Sigmoid colon (tissue), 7 donors: ENCODE data around the gene EIF4G3. TPM values are rescaled to one million over a fixed set of nuclear protein-coding genes. Genes with fewer than 3 reads are reported as not detected.
"Not testable (repeated sequence)": the region's sequence is repeated elsewhere in the genome, so short reads cannot be mapped to it uniquely, and the experiment has no call there.

Experiments
- DNase-seq: peaks from one replicate; pipeline ENCODE4 v3.0.0-alpha.2; 2019
- H3K27ac ChIP-seq, 4 donors: fragments of 200-600 bp; sonication (generic); one replicate each; pipeline ENCODE4 v1.5.1; 2016 to 2019; ENCODE audit warnings: mild to moderate bottlenecking in 1 of 4
- H3K27me3 ChIP-seq, 3 donors: fragments of 200-600 bp; sonication (generic); one replicate each; pipeline ENCODE4 v1.5.1; 2019; ENCODE audit warnings: mild to moderate bottlenecking in 1 of 3
- H3K36me3 ChIP-seq, 4 donors: fragments of 200-600 bp; sonication (generic); one replicate each; pipeline ENCODE4 v1.5.1; 2016 to 2019
- H3K4me1 ChIP-seq, 4 donors: fragments of 200-600 bp; sonication (generic); one replicate each; pipeline ENCODE4 v1.5.1; 2017 to 2019
- H3K4me3 ChIP-seq, 4 donors: fragments of 200-600 bp; sonication (generic); one replicate each; pipeline ENCODE4 v1.5.1; 2017 to 2019; ENCODE audit warnings: mild to moderate bottlenecking in 2 of 4, moderate library complexity in 1 of 4
- H3K9me3 ChIP-seq, 4 donors: fragments of 200-600 bp in 3 of 4; sonication (generic) in 3 of 4; one replicate each; pipeline versions ENCODE4 v1.5.1 to v1.6.1; 2013 to 2019
- EP300 ChIP-seq, 4 donors: sonication (generic); formaldehyde crosslinking; IDR thresholded peaks; one replicate each; pipeline ENCODE4 v1.6.1; 2017; ENCODE audit warnings: antibody characterized with exemption in 4 of 4
- POLR2A ChIP-seq, 2 donors: fragments of 450-650 bp; IDR thresholded peaks; one replicate each; pipeline ENCODE4 v1.6.1; 2016; ENCODE audit warnings: antibody characterized with exemption in 2 of 2, mild to moderate bottlenecking in 2 of 2, moderate library complexity in 2 of 2
- POLR2AphosphoS5 ChIP-seq, 4 donors: sonication (generic); formaldehyde crosslinking; IDR thresholded peaks; one replicate each; pipeline ENCODE4 v1.6.1; 2017; ENCODE audit warnings: antibody characterized with exemption in 4 of 4
- WGBS, 2 donors: extraction: QIAGEN DNeasy Blood & Tissue Kit; methylation state at CpG; one replicate each; pipeline ENCODE4 v1.1.7; 2013; 5-methylcytosine and 5-hydroxymethylcytosine counted together
- intact Hi-C: fragments of 100-400 bp; cut with DNase I; formaldehyde crosslinking; loops from one replicate; pipeline ENCODE4 v1.15.1; 2023
- polyA plus RNA-seq, 3 donors: library from polyadenylated mRNA; stranded (reverse); fragments of 200-250 nt; gene quantifications; one replicate each; pipeline ENCODE4 v1.2.3, GENCODE V29; 2013
- total RNA-seq, 4 donors: library from RNA; depleted of rRNA; stranded (reverse); fragments of >200 nt; gene quantifications; one replicate each; pipeline ENCODE4 v1.1.0, GENCODE V29; 2016
- TF ChIP-seq, protein P1 (sequence below), 4 experiments: fragments of 450-650 bp in 3 of 4; fragments of 200-600 bp in 1 of 4; IDR thresholded peaks; one replicate each; pipeline ENCODE4 v1.5.1; 2016 to 2019; ENCODE audit warnings: antibody characterized with exemption in 4 of 4, mild to moderate bottlenecking in 3 of 4, moderate library complexity in 2 of 4
- donor health status: healthy with polysubstance abuse.
- donor health status: Bipolar disorder and iron deficiency.
- donor health status: healthy.

EIF4G3 gene
- total and polyA plus RNA-seq, 7 donors = 13.4 to 65.9 (median 33.5) TPM

DNA sequence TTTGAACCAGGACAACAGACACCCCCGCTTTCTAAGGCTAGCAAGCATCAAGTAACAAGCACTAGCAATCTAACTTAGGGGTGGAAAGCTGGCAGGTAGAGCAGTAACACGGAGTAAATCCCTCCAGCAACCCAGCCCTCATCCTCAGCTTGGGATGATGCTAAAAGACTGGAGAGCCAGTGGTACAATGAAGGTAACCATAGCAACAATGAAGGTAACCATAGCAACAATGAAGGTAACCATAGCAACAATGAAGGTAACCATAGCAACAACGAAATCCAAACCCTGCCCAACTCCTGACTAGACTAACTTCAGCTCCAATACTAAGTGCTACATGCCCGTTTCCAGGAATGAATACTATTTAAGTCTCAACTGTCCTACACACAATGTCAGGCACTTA, 22.2 kb upstream of the EIF4G3 start:
- no peaks in the 10 kb centered on the region for H3K27me3 ChIP-seq
- H3K27ac ChIP-seq = no peak overlapping the region
- no peaks in the 10 kb centered on the region for H3K9me3 ChIP-seq
- DNase-seq = no peak
- H3K4me1 ChIP-seq = no peaks in the 10 kb centered on the region
- TF ChIP-seq POLR2AphosphoS5 (IDR thresholded peaks at IDR 0.05) (no peak), EP300 (IDR thresholded peaks at IDR 0.05) (no peak), POLR2A (IDR thresholded peaks at IDR 0.05) (no peak)
- TF ChIP-seq, protein P1, sequence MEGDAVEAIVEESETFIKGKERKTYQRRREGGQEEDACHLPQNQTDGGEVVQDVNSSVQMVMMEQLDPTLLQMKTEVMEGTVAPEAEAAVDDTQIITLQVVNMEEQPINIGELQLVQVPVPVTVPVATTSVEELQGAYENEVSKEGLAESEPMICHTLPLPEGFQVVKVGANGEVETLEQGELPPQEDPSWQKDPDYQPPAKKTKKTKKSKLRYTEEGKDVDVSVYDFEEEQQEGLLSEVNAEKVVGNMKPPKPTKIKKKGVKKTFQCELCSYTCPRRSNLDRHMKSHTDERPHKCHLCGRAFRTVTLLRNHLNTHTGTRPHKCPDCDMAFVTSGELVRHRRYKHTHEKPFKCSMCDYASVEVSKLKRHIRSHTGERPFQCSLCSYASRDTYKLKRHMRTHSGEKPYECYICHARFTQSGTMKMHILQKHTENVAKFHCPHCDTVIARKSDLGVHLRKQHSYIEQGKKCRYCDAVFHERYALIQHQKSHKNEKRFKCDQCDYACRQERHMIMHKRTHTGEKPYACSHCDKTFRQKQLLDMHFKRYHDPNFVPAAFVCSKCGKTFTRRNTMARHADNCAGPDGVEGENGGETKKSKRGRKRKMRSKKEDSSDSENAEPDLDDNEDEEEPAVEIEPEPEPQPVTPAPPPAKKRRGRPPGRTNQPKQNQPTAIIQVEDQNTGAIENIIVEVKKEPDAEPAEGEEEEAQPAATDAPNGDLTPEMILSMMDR (IDR thresholded peaks at IDR 0.05) = no peak
- no peak overlapping the region for H3K4me3 ChIP-seq
- intact Hi-C loops = no loop called here
- no peaks in the 10 kb centered on the region for H3K36me3 ChIP-seq
- WGBS, 2 donors = 70 to 79% methylated on average over 4 of the region's 4 CpGs

DNA sequence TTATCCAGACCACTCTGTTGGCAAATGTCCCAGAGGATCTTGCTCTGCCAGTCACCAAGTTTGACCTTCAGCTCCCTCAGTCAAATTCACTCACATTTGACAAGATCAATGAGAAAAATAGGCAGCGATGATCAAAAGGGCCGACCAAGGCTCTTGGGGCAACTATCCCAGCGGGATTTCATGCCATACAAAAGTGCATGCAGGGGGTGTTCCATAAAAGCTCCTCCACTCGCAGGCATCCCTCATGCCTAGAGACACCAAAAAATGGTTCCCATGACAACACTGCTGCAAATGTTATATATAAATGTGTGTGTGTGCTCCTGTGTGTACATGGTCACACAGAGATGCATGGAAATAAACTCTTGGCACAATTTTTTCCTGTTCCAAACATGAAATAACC, 16.2 kb upstream of the EIF4G3 start:
- intact Hi-C loops = no loop called here
- Histone ChIP-seq H3K4me1 (no peaks in the 10 kb centered on the region), H3K4me3 (no peak overlapping the region), H3K27ac (no peak overlapping the region), H3K9me3 (no peaks in the 10 kb centered on the region), H3K36me3 (no peaks in the 10 kb centered on the region), H3K27me3 (no peaks in the 10 kb centered on the region)
- no peak for DNase-seq
- 92 to 93% methylated on average over 4 of the region's 4 CpGs for WGBS, 2 donors
- TF ChIP-seq EP300 (IDR thresholded peaks at IDR 0.05) (no peak), POLR2AphosphoS5 (IDR thresholded peaks at IDR 0.05) (no peak), POLR2A (IDR thresholded peaks at IDR 0.05) (no peak)
- TF ChIP-seq, protein P1 (IDR thresholded peaks at IDR 0.05) = no peak

DNA sequence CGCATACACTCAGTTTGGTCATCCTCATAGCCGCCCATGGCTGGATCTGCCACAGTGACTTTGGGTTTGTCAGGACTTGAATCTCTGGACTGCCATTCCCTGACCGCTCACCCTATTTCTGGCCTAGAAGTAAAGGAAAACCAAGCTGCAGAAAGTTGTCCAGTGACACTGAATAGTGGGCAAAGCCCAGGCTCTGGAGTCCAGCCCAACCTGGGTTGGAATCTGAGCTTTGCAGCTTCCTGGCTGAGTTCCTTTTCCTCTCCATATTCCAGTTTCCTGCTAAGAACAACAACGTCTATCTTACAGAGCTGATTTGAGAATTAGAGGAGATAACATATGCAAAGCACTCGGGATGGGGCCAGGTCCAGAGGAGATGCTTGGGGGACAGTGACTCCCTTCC, 15.6 kb upstream of the EIF4G3 start:
- Histone ChIP-seq H3K9me3 (no peaks in the 10 kb centered on the region), H3K36me3 (no peaks in the 10 kb centered on the region), H3K27ac (no peak overlapping the region), H3K27me3 (no peaks in the 10 kb centered on the region), H3K4me1 (no peaks in the 10 kb centered on the region), H3K4me3 (no peak overlapping the region)
- no peak for DNase-seq
- intact Hi-C loops = no loop called here
- no peak for TF ChIP-seq EP300 (IDR thresholded peaks at IDR 0.05)
- TF ChIP-seq POLR2A (IDR thresholded peaks at IDR 0.05) = no peak
- TF ChIP-seq POLR2AphosphoS5 (IDR thresholded peaks at IDR 0.05) = no peak
- TF ChIP-seq, protein P1 (IDR thresholded peaks at IDR 0.05) = no peak
- 71 to 74% methylated on average over 5 of the region's 5 CpGs for WGBS, 2 donors

DNA sequence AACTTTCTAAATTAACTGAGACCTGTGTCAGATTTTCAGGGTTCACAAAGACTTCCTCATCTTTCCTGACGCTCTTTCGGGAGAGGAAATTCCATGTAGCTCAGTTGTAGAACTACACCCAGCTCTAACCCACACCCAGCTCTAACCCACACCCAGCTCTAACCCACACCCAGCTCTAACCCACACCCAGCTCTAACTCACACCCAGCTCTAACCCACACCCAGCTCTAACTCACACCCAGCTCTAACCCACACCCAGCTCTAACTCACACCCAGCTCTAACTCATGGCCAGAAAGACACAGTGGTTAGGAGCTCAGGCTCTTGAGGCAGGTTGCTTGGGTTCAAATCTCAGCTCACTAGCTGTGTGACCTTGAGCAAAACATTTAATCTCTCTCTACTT, 14.1 kb upstream of the EIF4G3 start:
- H3K27me3 ChIP-seq, H3K4me3 ChIP-seq, H3K4me1 ChIP-seq, H3K36me3 ChIP-seq, H3K9me3 ChIP-seq, DNase-seq, H3K27ac ChIP-seq, intact Hi-C loops: not testable (repeated sequence)
- 8 to 49% methylated on average over 2 of the region's 2 CpGs for WGBS, 2 donors

DNA sequence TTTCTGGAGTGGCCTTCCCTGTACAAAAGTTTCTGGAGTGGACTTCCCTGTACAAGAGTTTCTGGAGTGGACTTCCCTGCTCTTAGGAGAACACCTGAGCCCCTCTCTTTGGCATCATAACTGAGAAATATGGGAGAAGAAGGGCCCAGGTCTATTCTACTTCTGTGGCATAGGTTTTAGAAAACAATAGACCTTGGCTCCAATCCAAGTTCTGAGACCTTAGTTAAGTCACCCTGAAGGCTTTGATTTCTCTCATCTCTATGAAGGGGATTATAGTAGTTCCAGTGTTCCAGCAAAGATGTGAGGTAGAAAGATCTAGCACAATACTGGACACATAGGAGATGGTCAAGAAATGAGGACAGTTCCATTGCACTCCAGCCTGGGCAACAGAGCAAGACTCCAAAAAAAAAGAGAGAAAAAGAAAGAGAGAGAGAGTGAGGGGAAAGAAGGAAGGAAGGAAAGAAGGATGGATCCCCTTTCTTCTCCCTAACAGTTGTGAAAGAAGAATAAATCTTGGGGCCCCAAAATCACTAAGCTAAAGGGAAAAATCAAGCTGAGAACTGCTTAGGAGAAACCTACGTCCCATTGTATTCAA, 13.3 kb upstream of the EIF4G3 start:
- WGBS, 2 donors = 93 to 100% methylated on average over 1 of the region's 1 CpG
- Histone ChIP-seq H3K4me1 (no peaks in the 10 kb centered on the region), H3K27me3 (no peaks in the 10 kb centered on the region), H3K4me3 (no peak overlapping the region), H3K9me3 (no peaks in the 10 kb centered on the region), H3K27ac (no peak overlapping the region), H3K36me3 (no peaks in the 10 kb centered on the region)
- TF ChIP-seq EP300 (IDR thresholded peaks at IDR 0.05) (no peak), POLR2A (IDR thresholded peaks at IDR 0.05) (no peak), POLR2AphosphoS5 (IDR thresholded peaks at IDR 0.05) (no peak)
- TF ChIP-seq, protein P1 (IDR thresholded peaks at IDR 0.05) = no peak
- peak; percentile 4 for DNase-seq
- intact Hi-C loops = no loop called here
